Naive B cell (primary cell): ENCODE results near the gene AK5. TPM values are rescaled to one million over a fixed set of nuclear protein-coding genes. Genes with fewer than 3 reads are reported as not detected.
A peak's percentile ranks its signal among the peaks of the same experiment; 100 is the strongest.
"Not testable (repeated sequence)": the region's sequence is repeated elsewhere in the genome, so short reads cannot be mapped to it uniquely, and the experiment has no call there.

Experiments used
- ATAC-seq, 2 donors: fragments of 150-1000 bp; cut with Tn5 transposase; 2 replicates each; pipeline ENCODE4 v1.10.0; 2021; ENCODE audit warnings: low read depth in 2 of 2, mild to moderate bottlenecking in 2 of 2, moderate library complexity in 2 of 2
- DNase-seq: peaks from one replicate; pipeline ENCODE4 v3.0.0; 2022
- H3K27ac Mint-ChIP-seq, 6 donors: one replicate each; pipeline ENCODE4 v1.8.0; 2020 to 2022; ENCODE audit warnings: mild to moderate bottlenecking in 6 of 6, mixed read lengths in 6 of 6, moderate library complexity in 5 of 6, inconsistent platforms in 2 of 6
- H3K27me3 Mint-ChIP-seq, 3 donors: one replicate each; pipeline ENCODE4 v1.8.0; 2021 to 2022; ENCODE audit warnings: mixed read lengths in 3 of 3, mild to moderate bottlenecking in 1 of 3
- H3K36me3 Mint-ChIP-seq, 2 donors: one replicate each; pipeline ENCODE4 v1.8.0; 2020 to 2022; ENCODE audit warnings: mixed read lengths in 2 of 2, inconsistent platforms in 1 of 2, mild to moderate bottlenecking in 1 of 2
- H3K4me1 Mint-ChIP-seq, 3 donors: one replicate each; pipeline ENCODE4 v1.8.0; 2020 to 2022; ENCODE audit warnings: mixed read lengths in 3 of 3, inconsistent platforms in 1 of 3, mild to moderate bottlenecking in 1 of 3, moderate library complexity in 1 of 3
- H3K4me3 Mint-ChIP-seq, 8 donors: one replicate each; pipeline ENCODE4 v1.8.0; 2020 to 2022; ENCODE audit warnings: mild to moderate bottlenecking in 8 of 8, mixed read lengths in 8 of 8, moderate library complexity in 8 of 8, inconsistent platforms in 2 of 8
- H3K9me3 Mint-ChIP-seq, 7 donors: one replicate each; pipeline ENCODE4 v1.8.0; 2020 to 2022; ENCODE audit warnings: mixed read lengths in 7 of 7, mild to moderate bottlenecking in 5 of 7, inconsistent platforms in 2 of 7, moderate library complexity in 1 of 7
- polyA plus RNA-seq, 6 donors: library from polyadenylated mRNA; unstranded; fragments of 300-500 nt; fragmentation: Illumina TruSeq; gene quantifications; one replicate each; pipeline ENCODE4 v1.2.3, GENCODE V29; 2021; ENCODE audit warnings: low read depth in 6 of 6

AK5 gene
- polyA plus RNA-seq, 6 donors from 2014 or later: 0.21 to 1.0 (median 0.36) TPM; not detected in 1

DNA sequence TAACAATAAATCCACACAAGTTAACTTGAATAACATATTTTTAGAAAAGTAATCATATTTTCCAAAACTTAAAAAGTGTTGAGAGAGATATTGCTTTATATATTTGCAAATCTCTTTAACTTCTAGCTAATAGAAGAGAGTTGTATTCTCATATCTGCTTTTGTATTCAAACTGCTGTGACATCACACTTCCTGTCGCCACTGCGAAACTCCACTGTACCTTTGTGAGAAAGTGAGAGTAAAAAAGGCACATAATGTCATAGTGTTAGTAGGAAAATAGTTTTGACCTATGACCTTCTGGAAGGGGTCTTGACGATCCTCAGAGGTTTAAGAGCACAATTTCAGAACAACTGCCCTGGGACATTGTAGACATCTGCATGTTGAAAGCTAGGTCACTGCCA lies 21.6 kb downstream of the AK5 start:
- Mint-ChIP-seq H3K4me1 (no peaks in the 10 kb centered on the region), H3K9me3 (peaks cover 0 to 12% (median 7%) of the 10 kb centered on the region in 7 donors), H3K27ac (no peak overlapping the region), H3K4me3 (no peak overlapping the region), H3K27me3 (peaks cover 0 to 5% (median 0%) of the 10 kb centered on the region in 3 donors), H3K36me3 (no peaks in the 10 kb centered on the region)
- DNase-seq: no peak
- no peak for ATAC-seq

GRCh38 chr1:77308889-77309621 lies 27.2 kb downstream of the AK5 start:
- Mint-ChIP-seq H3K4me3 (peak overlapping the region in 2 of 8 donors; percentile 27 to 52), H3K4me1 (peaks cover 0 to 21% (median 15%) of the 10 kb centered on the region in 3 donors), H3K27ac (no peak overlapping the region), H3K9me3 (peaks cover 0 to 12% (median 7%) of the 10 kb centered on the region in 7 donors), H3K36me3 (no peaks in the 10 kb centered on the region), H3K27me3 (peaks cover 9 to 17% (median 10%) of the 10 kb centered on the region in 3 donors)
- DNase-seq (no peak), ATAC-seq (no peak)

- no peak for ATAC-seq
- no peak overlapping the region for H3K4me3 Mint-ChIP-seq
- peaks cover 0 to 21% (median 15%) of the 10 kb centered on the region in 3 donors for H3K4me1 Mint-ChIP-seq
- DNase-seq: no peak
- H3K9me3 Mint-ChIP-seq: peaks cover 0 to 8% (median 4%) of the 10 kb centered on the region in 7 donors
- no peaks in the 10 kb centered on the region for H3K36me3 Mint-ChIP-seq
- H3K27me3 Mint-ChIP-seq: peaks cover 6 to 17% (median 9%) of the 10 kb centered on the region in 3 donors
- H3K27ac Mint-ChIP-seq: no peak overlapping the region
These were observed 29.1 kb downstream of the AK5 start for GRCh38 chr1:77310924-77311323.

GRCh38 chr1:77312364-77312763 lies 30.5 kb downstream of the AK5 start:
- H3K9me3 Mint-ChIP-seq, H3K27ac Mint-ChIP-seq, H3K36me3 Mint-ChIP-seq, ATAC-seq, DNase-seq: not testable (repeated sequence)
- peaks cover 5 to 17% (median 11%) of the 10 kb centered on the region in 3 donors for H3K27me3 Mint-ChIP-seq
- peak overlapping the region in 1 of 8 donors; percentile 8 for H3K4me3 Mint-ChIP-seq
- peaks cover 0 to 21% (median 15%) of the 10 kb centered on the region in 3 donors for H3K4me1 Mint-ChIP-seq

GRCh38 chr1:77313491-77313890 lies 31.7 kb downstream of the AK5 start:
- Mint-ChIP-seq H3K27ac (no peak overlapping the region), H3K4me3 (no peak overlapping the region), H3K4me1 (peaks cover 0 to 21% (median 15%) of the 10 kb centered on the region in 3 donors), H3K36me3 (no peaks in the 10 kb centered on the region), H3K9me3 (peaks cover 0 to 4% (median 0%) of the 10 kb centered on the region in 7 donors), H3K27me3 (peaks cover 5 to 17% (median 14%) of the 10 kb centered on the region in 3 donors)
- DNase-seq (no peak), ATAC-seq (peak in 1 of 2 donors; percentile 59)

DNA sequence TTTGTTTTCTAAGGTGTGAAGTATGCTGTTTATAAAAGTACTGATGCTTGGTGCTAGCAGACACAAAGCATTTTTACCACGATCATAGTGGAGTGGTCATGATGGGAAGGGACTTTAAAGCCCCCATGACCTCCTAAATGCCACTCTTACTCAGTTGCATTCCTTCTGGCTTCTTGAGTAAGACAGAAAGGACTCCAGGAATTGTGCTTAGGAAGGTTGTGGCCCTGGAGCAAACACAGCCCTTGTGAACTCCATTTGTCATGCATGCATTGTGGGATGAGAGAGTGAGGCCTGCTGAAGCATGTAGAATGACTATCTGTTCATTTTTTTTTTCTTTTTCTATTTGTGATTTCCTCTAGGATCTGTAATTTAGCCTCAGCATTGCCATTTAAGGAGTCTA lies 34.2 kb downstream of the AK5 start:
- H3K9me3 Mint-ChIP-seq: peaks cover 0 to 4% (median 0%) of the 10 kb centered on the region in 7 donors
- H3K27ac Mint-ChIP-seq: no peak overlapping the region
- DNase-seq: no peak
- ATAC-seq: no peak
- H3K4me1 Mint-ChIP-seq: peaks cover 0 to 7% (median 3%) of the 10 kb centered on the region in 3 donors
- no peak overlapping the region for H3K4me3 Mint-ChIP-seq
- H3K27me3 Mint-ChIP-seq: peaks cover 5 to 17% (median 11%) of the 10 kb centered on the region in 3 donors
- H3K36me3 Mint-ChIP-seq: no peaks in the 10 kb centered on the region

DNA sequence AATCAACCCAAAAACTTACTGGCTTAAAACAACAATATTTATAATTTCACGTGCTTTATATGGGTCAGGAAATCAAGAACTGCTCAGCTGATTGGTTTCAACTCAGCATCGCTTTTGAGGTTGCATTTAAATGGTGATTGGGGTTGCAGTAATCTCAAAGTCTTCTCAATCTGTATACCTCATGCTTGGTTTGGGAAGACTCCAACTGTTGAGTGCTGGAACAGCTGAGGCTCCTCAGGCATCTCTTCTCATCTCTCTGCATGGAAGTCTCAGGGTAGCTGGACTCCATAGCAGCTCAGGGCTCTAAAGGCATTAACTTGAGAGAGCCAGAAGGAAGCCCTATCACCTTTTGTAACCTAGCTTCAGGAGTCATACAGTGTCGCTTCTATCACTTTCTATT lies 35.1 kb downstream of the AK5 start:
- H3K36me3 Mint-ChIP-seq: no peaks in the 10 kb centered on the region
- peaks cover 0 to 5% (median 3%) of the 10 kb centered on the region in 3 donors for H3K4me1 Mint-ChIP-seq
- H3K9me3 Mint-ChIP-seq: peaks cover 0 to 4% (median 0%) of the 10 kb centered on the region in 7 donors
- no peak overlapping the region for H3K4me3 Mint-ChIP-seq
- DNase-seq: no peak
- H3K27me3 Mint-ChIP-seq: peaks cover 5 to 17% (median 10%) of the 10 kb centered on the region in 3 donors
- no peak for ATAC-seq
- no peak overlapping the region for H3K27ac Mint-ChIP-seq

DNA sequence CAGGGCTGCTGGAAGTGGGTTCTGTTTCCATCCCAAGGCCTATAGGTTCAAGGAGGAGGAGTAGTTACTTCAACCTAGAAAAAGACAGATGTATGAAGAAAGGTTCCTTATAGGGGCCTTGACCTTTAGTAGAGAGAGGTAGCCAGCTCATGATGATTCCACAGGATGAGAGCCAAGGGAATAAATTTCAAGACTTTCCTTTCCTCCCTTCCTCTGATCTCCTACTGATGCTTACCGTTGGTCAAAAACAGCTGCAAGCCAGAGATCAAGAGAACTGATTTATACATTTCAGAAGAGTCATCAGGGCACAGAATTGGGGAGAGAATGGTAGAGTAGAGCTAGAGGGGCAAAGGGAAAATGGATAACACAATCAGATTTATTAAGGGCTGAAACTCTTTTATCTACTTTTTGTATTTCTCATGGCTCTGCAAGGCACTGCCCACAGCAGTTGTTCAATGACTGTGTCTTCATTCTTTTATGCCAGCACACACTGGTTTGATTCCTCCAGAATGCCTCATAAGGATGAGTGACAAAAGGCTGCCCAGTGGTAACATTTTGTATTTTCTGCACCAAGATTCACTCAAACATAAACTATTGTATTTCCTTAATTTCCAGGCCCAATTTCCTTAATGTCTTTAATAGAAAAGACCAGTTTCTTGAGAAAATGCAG lies 37.4 kb downstream of the AK5 start:
- no peaks in the 10 kb centered on the region for H3K36me3 Mint-ChIP-seq

DNA sequence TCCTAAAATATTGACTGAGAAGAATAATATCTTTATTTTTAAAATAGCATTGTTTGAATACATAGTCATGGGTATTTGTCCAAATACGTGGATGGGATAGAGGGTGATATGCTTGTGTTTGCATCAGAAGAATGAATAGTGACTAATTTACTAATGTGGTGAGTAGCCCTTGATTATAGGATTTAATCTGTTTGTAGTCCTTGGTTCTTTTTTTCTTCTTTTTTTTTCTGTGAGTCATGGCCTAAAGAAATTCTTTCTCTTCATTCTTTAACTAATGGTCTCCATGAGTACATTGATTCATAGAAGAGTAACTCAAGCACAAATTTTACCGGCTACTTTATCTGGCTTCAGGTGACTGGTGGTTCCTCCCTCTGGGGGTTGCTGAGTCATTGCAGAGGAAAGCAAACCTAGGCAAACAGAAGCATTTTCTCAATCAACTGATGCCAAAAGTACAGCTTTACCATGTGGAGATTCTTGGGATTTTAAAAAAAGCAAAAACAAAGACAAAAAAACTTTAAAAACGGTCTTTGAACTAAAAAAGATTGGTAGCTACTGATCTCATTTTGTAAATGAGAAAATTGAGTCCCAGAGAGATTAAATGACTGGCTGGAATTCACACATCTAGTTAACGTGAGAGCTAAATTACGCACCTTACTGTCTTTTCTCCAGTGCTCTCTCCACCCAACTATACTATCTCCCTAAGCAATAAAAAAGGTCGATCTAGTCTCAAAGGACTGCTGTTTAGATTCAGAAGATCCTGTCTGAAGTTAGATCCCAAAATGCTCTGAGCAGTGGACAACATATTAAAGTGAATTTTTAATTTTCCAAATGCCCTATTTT lies 40.5 kb downstream of the AK5 start:
- H3K27ac Mint-ChIP-seq: no peak overlapping the region
- no peak for DNase-seq
- no peak for ATAC-seq
- peaks cover 0 to 4% (median 0%) of the 10 kb centered on the region in 3 donors for H3K27me3 Mint-ChIP-seq
- H3K4me1 Mint-ChIP-seq: no peaks in the 10 kb centered on the region
- H3K4me3 Mint-ChIP-seq: no peak overlapping the region
- H3K9me3 Mint-ChIP-seq: peaks cover 0 to 4% (median 0%) of the 10 kb centered on the region in 7 donors
- H3K36me3 Mint-ChIP-seq: no peaks in the 10 kb centered on the region

More for the DNA sequence above, 37.4 kb downstream of the AK5 start:
- H3K9me3 Mint-ChIP-seq: peaks cover 0 to 4% (median 0%) of the 10 kb centered on the region in 7 donors
- DNase-seq: no peak
- no peak for ATAC-seq
- no peak overlapping the region for H3K27ac Mint-ChIP-seq
- peaks cover 0 to 5% (median 0%) of the 10 kb centered on the region in 3 donors for H3K27me3 Mint-ChIP-seq
- H3K4me1 Mint-ChIP-seq: no peaks in the 10 kb centered on the region
- no peak overlapping the region for H3K4me3 Mint-ChIP-seq

- peaks cover 0 to 12% (median 2%) of the 10 kb centered on the region in 7 donors for H3K9me3 Mint-ChIP-seq
- H3K4me3 Mint-ChIP-seq: no peak overlapping the region
- no peak overlapping the region for H3K27ac Mint-ChIP-seq
- ATAC-seq: no peak
- no peaks in the 10 kb centered on the region for H3K27me3 Mint-ChIP-seq
- no peak for DNase-seq
- no peaks in the 10 kb centered on the region for H3K4me1 Mint-ChIP-seq
- H3K36me3 Mint-ChIP-seq: no peaks in the 10 kb centered on the region
These were observed 51.7 kb downstream of the AK5 start for GRCh38 chr1:77333501-77333900.

GRCh38 chr1:77336729-77337128 lies 54.9 kb downstream of the AK5 start:
- peaks cover 0 to 12% (median 2%) of the 10 kb centered on the region in 7 donors for H3K9me3 Mint-ChIP-seq
- H3K36me3 Mint-ChIP-seq: no peaks in the 10 kb centered on the region
- no peaks in the 10 kb centered on the region for H3K4me1 Mint-ChIP-seq
- H3K4me3 Mint-ChIP-seq: no peak overlapping the region
- H3K27me3 Mint-ChIP-seq: no peaks in the 10 kb centered on the region
- DNase-seq (no peak), ATAC-seq (no peak)
- no peak overlapping the region for H3K27ac Mint-ChIP-seq

GRCh38 chr1:77339326-77339725 lies 57.5 kb downstream of the AK5 start:
- ATAC-seq: no peak
- no peak for DNase-seq
- H3K27ac Mint-ChIP-seq: no peak overlapping the region
- H3K4me3 Mint-ChIP-seq: no peak overlapping the region
- H3K9me3 Mint-ChIP-seq: peaks cover 0 to 8% (median 3%) of the 10 kb centered on the region in 7 donors
- H3K36me3 Mint-ChIP-seq: no peaks in the 10 kb centered on the region
- H3K4me1 Mint-ChIP-seq: no peaks in the 10 kb centered on the region
- no peaks in the 10 kb centered on the region for H3K27me3 Mint-ChIP-seq

DNA sequence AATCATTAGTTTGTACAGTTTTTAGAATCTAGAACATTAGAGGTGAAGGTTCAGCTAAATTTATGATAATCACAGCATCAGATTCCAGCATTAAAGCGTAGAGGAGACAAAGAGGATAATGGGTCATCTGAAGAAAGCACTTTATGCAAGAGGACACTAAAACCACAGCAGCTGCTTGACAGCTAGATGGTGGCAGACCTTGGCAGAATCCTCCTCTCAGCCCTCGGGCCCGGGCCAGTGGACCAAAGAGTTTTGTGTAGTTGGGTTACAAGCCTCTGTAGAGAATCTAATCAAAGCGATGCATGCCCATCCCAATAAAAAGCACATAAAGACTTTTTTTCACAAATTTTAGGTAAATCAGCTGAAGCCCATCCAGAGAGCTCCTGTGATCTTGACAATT lies 59.4 kb downstream of the AK5 start:
- H3K27ac Mint-ChIP-seq: no peak overlapping the region
- no peaks in the 10 kb centered on the region for H3K36me3 Mint-ChIP-seq
- ATAC-seq (no peak), DNase-seq (no peak)
- no peaks in the 10 kb centered on the region for H3K4me1 Mint-ChIP-seq
- H3K9me3 Mint-ChIP-seq: peaks cover 0 to 2% (median 0%) of the 10 kb centered on the region in 7 donors
- H3K4me3 Mint-ChIP-seq: no peak overlapping the region
- no peaks in the 10 kb centered on the region for H3K27me3 Mint-ChIP-seq
